Jurkat, Clone E6-1 (cell line): ENCODE data around the gene CATSPER3.
"Not testable (repeated sequence)": the region's sequence is repeated elsewhere in the genome, so short reads cannot be mapped to it uniquely, and the experiment has no call there.

Source experiments
- DNase-seq: peaks from one replicate; pipeline ENCODE4 v3.0.0-alpha.2; 2011; ENCODE audit warnings: low read depth, low spot score
- H3K4me3 ChIP-seq: 2 replicates; pipeline ENCODE4 v1.5.1; 2011; ENCODE audit warnings: mild to moderate bottlenecking, low read length, control low read depth, moderate library complexity

CATSPER3 gene

GRCh38 chr5:134965271-134965825, 2.4 kb upstream of the CATSPER3 start:
- DNase-seq: no peak
- H3K4me3 ChIP-seq: no peak overlapping the region

- H3K4me3 ChIP-seq: no peak overlapping the region
- DNase-seq: no peak
Observed at GRCh38 chr5:134968055-134968454, 348 bp downstream of the CATSPER3 start.

GRCh38 chr5:134969166-134969565, 1.5 kb downstream of the CATSPER3 start:
- DNase-seq: no peak

GRCh38 chr5:134975078-134975715, 7.5 kb downstream of the CATSPER3 start:
- H3K4me3 ChIP-seq: no peak overlapping the region
- no peak for DNase-seq

More at GRCh38 chr5:134969166-134969565, 1.5 kb downstream of the CATSPER3 start:
- H3K4me3 ChIP-seq: no peak overlapping the region

- H3K4me3 ChIP-seq: no peak overlapping the region
- DNase-seq: no peak
Observed at GRCh38 chr5:134975843-134976242, 8.1 kb downstream of the CATSPER3 start.

- DNase-seq: no peak
- no peak overlapping the region for H3K4me3 ChIP-seq
Observed at GRCh38 chr5:134976841-134977240, 9.1 kb downstream of the CATSPER3 start.

- H3K4me3 ChIP-seq: no peak overlapping the region
- no peak for DNase-seq
Observed at GRCh38 chr5:134979416-134979815, 11.7 kb downstream of the CATSPER3 start.

GRCh38 chr5:134982230-134982629, 14.5 kb downstream of the CATSPER3 start:
- no peak for DNase-seq
- no peak overlapping the region for H3K4me3 ChIP-seq

- peak; percentile 99 for DNase-seq
- no peak overlapping the region for H3K4me3 ChIP-seq
Observed at GRCh38 chr5:134989266-134989830, 21.6 kb downstream of the CATSPER3 start.

- H3K4me3 ChIP-seq: not testable (repeated sequence)
- peak; percentile 17 for DNase-seq
Observed at GRCh38 chr5:134990183-134990582, 22.5 kb downstream of the CATSPER3 start.

GRCh38 chr5:134992148-134992547, 24.4 kb downstream of the CATSPER3 start:
- no peak for DNase-seq
- H3K4me3 ChIP-seq: no peak overlapping the region

GRCh38 chr5:134993161-134993560, 25.5 kb downstream of the CATSPER3 start:
- no peak overlapping the region for H3K4me3 ChIP-seq
- no peak for DNase-seq

- DNase-seq: peak; percentile 50
- no peak overlapping the region for H3K4me3 ChIP-seq
Observed at GRCh38 chr5:134994560-134995156, 27.0 kb downstream of the CATSPER3 start.

- no peak for DNase-seq
- no peak overlapping the region for H3K4me3 ChIP-seq
Observed at GRCh38 chr5:134995850-134996402, 28.2 kb downstream of the CATSPER3 start.

GRCh38 chr5:134997015-134997414, 29.3 kb downstream of the CATSPER3 start:
- H3K4me3 ChIP-seq: no peak overlapping the region

GRCh38 chr5:134998068-134998467, 30.4 kb downstream of the CATSPER3 start:
- DNase-seq, H3K4me3 ChIP-seq: not testable (repeated sequence)

More at GRCh38 chr5:134997015-134997414, 29.3 kb downstream of the CATSPER3 start:
- DNase-seq: no peak

- H3K4me3 ChIP-seq: no peak overlapping the region
- no peak for DNase-seq
Observed at GRCh38 chr5:135004376-135004775, 36.7 kb downstream of the CATSPER3 start.

GRCh38 chr5:135005076-135005475, 37.4 kb downstream of the CATSPER3 start:
- H3K4me3 ChIP-seq: no peak overlapping the region
- DNase-seq: no peak

GRCh38 chr5:135007305-135007704, 39.6 kb downstream of the CATSPER3 start:
- no peak for DNase-seq
- H3K4me3 ChIP-seq: no peak overlapping the region

GRCh38 chr5:135007749-135008363, 40.1 kb downstream of the CATSPER3 start:
- no peak overlapping the region for H3K4me3 ChIP-seq

More at GRCh38 chr5:135007749-135008363, 40.1 kb downstream of the CATSPER3 start:
- DNase-seq: no peak
